HepG2 (cell line): ENCODE results near the gene TAS1R3. TPM values are rescaled to one million over a fixed set of nuclear protein-coding genes. Genes with fewer than 3 reads are reported as not detected.

Experiments
- CBX5 ChIP-seq: sonication (generic); formaldehyde crosslinking; IDR thresholded peaks from 2 replicates; pipeline ENCODE4 v1.4.0; 2020; ENCODE audit warnings: missing genetic modification reagents, borderline replicate concordance
- CREM ChIP-seq, 2 experiments: sonication (generic) in 1 of 2; formaldehyde crosslinking in 1 of 2; IDR thresholded peaks; 2 replicates each; pipeline versions ENCODE4 v1.4.0 to v1.6.1; 2016 to 2020; ENCODE audit warnings: antibody characterized with exemption in 1 of 2, mild to moderate bottlenecking in 1 of 2, missing genetic modification reagents in 1 of 2
- FOSL2 ChIP-seq: sonication (generic); formaldehyde crosslinking; IDR thresholded peaks from 2 replicates; pipeline ENCODE4 v1.4.0; 2020; ENCODE audit warnings: missing genetic modification reagents
- FOXA3 ChIP-seq: IDR thresholded peaks from 2 replicates; pipeline ENCODE4 v1.6.1; 2016; ENCODE audit warnings: missing genetic modification reagents, missing compliant biosample characterization
- MEIS1 ChIP-seq: sonication (generic); formaldehyde crosslinking; IDR thresholded peaks from 2 replicates; pipeline ENCODE4 v1.9.0; 2021; ENCODE audit warnings: mild to moderate bottlenecking, missing genetic modification reagents, moderate library complexity, borderline replicate concordance
- NFKB2 ChIP-seq: sonication (generic); formaldehyde crosslinking; IDR thresholded peaks from 2 replicates; pipeline ENCODE4 v1.4.0; 2020; ENCODE audit warnings: missing genetic modification reagents, borderline replicate concordance
- NR1H2 ChIP-seq: sonication (generic); formaldehyde crosslinking; IDR thresholded peaks from 2 replicates; pipeline ENCODE4 v1.8.1; 2022; ENCODE audit warnings: low read depth, missing genetic modification reagents, borderline replicate concordance
- TBX2 ChIP-seq: sonication (generic); formaldehyde crosslinking; IDR thresholded peaks from 2 replicates; pipeline ENCODE4 v1.5.0; 2020; ENCODE audit warnings: missing genetic modification reagents, mild to moderate bottlenecking, borderline replicate concordance
- TCF7L2 ChIP-seq: IDR thresholded peaks from 2 replicates; pipeline ENCODE4 v1.6.1; 2011; ENCODE audit warnings: mild to moderate bottlenecking, low read depth, low read length, moderate library complexity
- ZNF430 ChIP-seq: sonication (generic); formaldehyde crosslinking; IDR thresholded peaks from 2 replicates; pipeline ENCODE4 v1.9.0; 2021; ENCODE audit warnings: mild to moderate bottlenecking, missing genetic modification reagents
- polyA plus RNA-seq, 8 experiments: library from polyadenylated mRNA; depleted of rRNA in 3 of 8; stranded (reverse) in 7 of 8; unstranded in 1 of 8; fragments of >200 nt; fragmentation: Illumina TruSeq in 4 of 8; extraction: Trizol in 4 of 8; gene quantifications; 2 replicates each; pipeline versions ENCODE4 v1.2.1 to v1.2.3, GENCODE V29; 2011 to 2016; ENCODE audit warnings: low read depth in 4 of 8, missing spikeins in 1 of 8, mixed read lengths in 1 of 8; ENCODE audit not compliant: insufficient read depth in 1 of 8
- total RNA-seq, 5 experiments: library from RNA; depleted of rRNA; stranded (reverse); fragments of >200 nt; fragmentation: Illumina TruSeq; extraction: Trizol; gene quantifications; 2 replicates each; pipeline ENCODE4 v1.2.3, GENCODE V29; 2016; ENCODE audit warnings: low read depth in 1 of 5
- TF ChIP-seq, protein P1 (sequence below): sonication (generic); formaldehyde crosslinking; IDR thresholded peaks from one replicate; pipeline ENCODE4 v1.5.1; 2020; ENCODE audit warnings: mild to moderate bottlenecking, missing genetic modification reagents; ENCODE audit errors: not compliant biosample characterization
- TF ChIP-seq, protein P2 (sequence below): sonication (generic); formaldehyde crosslinking; IDR thresholded peaks from 2 replicates; pipeline ENCODE4 v1.8.1; 2023; ENCODE audit warnings: mild to moderate bottlenecking, missing genetic modification reagents
- TF ChIP-seq, protein P3 (sequence below): IDR thresholded peaks from 2 replicates; pipeline ENCODE4 v1.6.1; 2018; ENCODE audit warnings: missing genetic modification reagents, mild to moderate bottlenecking, missing compliant biosample characterization
- TF ChIP-seq, protein P4 (sequence below): sonication (generic); formaldehyde crosslinking; IDR thresholded peaks from 2 replicates; pipeline ENCODE4 v1.4.0; 2020; ENCODE audit warnings: missing genetic modification reagents

The TAS1R3 gene
- total and polyA plus RNA-seq, 2 of the 13 experiments (the other 11 are each of a cell fraction or from before 2014, with no cell fraction given) = 0.13 to 0.15 TPM

DNA sequence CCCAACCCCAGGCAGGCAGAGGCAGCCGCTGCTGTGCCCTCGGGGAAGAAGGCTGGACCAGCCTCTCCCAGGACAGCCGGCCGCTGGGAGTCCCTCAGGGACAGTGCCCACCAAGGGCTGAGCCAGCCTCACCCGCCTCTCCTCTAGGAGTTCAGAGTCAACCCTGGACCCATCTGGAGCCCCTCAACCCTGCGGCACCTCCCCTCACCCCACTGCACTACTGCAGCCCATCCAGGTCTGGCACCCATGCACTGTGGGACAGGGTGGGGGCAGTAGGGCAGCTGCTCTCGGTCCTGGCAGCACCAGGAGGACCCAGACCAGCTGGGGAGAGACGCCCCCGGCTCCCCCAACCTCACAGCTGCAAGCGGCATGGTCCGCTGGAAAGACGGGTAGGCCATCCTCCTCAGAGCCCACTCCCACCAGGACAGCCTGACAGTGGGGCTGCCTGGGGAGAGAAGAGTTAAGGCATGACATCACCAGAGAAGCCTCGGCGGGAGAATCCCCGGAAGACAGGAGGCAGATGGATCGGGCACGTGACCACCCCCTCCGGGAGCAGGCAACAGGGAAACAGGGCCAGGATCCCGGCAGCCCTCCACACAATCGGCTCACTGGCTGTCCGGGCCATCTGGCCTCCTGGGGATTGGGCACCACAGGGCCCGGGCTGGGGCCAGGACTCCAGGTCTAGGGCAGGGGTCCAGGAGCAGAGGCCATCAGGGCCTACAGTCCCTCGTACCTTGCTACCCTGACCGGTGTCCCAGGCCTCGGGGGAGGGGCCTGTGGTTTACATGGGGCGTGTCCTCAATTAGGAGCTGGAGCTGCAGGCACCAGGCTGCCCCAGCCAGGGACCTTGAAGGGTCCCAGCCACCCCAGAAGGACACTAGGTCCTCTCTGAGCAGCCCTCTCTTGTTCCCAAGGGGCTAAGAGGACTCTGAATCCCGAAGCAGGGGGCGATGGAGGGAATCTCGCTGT is 26.5 kb upstream of the TAS1R3 start (continued):
- TF ChIP-seq, protein P1, sequence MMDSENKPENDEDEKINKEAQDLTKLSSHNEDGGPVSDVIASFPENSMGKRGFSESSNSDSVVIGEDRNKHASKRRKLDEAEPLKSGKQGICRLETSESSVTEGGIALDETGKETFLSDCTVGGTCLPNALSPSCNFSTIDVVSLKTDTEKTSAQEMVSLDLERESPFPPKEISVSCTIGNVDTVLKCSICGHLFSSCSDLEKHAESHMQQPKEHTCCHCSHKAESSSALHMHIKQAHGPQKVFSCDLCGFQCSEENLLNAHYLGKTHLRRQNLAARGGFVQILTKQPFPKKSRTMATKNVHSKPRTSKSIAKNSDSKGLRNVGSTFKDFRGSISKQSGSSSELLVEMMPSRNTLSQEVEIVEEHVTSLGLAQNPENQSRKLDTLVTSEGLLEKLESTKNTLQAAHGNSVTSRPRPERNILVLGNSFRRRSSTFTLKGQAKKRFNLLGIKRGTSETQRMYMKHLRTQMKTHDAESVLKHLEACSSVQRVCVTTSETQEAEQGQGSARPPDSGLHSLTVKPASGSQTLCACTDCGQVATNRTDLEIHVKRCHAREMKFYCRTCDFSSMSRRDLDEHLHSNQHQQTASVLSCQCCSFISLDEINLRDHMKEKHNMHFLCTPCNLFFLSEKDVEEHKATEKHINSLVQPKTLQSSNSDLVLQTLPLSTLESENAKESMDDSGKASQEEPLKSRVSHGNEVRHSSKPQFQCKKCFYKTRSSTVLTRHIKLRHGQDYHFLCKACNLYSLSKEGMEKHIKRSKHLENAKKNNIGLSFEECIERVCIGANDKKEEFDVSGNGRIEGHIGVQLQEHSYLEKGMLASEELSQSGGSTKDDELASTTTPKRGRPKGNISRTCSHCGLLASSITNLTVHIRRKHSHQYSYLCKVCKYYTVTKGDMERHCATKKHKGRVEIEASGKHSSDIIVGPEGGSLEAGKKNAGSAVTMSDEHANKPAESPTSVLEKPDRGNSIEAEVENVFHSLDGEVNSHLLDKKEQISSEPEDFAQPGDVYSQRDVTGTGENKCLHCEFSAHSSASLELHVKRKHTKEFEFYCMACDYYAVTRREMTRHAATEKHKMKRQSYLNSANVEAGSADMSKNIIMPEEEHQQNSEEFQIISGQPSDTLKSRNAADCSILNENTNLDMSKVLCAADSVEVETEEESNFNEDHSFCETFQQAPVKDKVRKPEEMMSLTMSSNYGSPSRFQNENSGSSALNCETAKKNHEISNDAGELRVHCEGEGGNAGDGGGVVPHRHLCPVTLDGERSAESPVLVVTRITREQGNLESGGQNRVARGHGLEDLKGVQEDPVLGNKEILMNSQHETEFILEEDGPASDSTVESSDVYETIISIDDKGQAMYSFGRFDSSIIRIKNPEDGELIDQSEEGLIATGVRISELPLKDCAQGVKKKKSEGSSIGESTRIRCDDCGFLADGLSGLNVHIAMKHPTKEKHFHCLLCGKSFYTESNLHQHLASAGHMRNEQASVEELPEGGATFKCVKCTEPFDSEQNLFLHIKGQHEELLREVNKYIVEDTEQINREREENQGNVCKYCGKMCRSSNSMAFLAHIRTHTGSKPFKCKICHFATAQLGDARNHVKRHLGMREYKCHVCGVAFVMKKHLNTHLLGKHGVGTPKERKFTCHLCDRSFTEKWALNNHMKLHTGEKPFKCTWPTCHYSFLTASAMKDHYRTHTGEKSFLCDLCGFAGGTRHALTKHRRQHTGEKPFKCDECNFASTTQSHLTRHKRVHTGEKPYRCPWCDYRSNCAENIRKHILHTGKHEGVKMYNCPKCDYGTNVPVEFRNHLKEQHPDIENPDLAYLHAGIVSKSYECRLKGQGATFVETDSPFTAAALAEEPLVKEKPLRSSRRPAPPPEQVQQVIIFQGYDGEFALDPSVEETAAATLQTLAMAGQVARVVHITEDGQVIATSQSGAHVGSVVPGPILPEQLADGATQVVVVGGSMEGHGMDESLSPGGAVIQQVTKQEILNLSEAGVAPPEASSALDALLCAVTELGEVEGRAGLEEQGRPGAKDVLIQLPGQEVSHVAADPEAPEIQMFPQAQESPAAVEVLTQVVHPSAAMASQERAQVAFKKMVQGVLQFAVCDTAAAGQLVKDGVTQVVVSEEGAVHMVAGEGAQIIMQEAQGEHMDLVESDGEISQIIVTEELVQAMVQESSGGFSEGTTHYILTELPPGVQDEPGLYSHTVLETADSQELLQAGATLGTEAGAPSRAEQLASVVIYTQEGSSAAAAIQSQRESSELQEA (CRISPR knock-in tag) = no peak
- no peak for TF ChIP-seq NR1H2
- TF ChIP-seq, protein P2, sequence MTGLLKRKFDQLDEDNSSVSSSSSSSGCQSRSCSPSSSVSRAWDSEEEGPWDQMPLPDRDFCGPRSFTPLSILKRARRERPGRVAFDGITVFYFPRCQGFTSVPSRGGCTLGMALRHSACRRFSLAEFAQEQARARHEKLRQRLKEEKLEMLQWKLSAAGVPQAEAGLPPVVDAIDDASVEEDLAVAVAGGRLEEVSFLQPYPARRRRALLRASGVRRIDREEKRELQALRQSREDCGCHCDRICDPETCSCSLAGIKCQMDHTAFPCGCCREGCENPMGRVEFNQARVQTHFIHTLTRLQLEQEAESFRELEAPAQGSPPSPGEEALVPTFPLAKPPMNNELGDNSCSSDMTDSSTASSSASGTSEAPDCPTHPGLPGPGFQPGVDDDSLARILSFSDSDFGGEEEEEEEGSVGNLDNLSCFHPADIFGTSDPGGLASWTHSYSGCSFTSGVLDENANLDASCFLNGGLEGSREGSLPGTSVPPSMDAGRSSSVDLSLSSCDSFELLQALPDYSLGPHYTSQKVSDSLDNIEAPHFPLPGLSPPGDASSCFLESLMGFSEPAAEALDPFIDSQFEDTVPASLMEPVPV (CRISPR knock-in tag) = 0 out of 2 replicates have a peak, but pooled peaks have one; percentile 49
- TF ChIP-seq FOXA3 (CRISPR knock-in tag) = 0 out of 2 replicates have a peak, but pooled peaks have one; percentile 5
- TF ChIP-seq, protein P3, sequence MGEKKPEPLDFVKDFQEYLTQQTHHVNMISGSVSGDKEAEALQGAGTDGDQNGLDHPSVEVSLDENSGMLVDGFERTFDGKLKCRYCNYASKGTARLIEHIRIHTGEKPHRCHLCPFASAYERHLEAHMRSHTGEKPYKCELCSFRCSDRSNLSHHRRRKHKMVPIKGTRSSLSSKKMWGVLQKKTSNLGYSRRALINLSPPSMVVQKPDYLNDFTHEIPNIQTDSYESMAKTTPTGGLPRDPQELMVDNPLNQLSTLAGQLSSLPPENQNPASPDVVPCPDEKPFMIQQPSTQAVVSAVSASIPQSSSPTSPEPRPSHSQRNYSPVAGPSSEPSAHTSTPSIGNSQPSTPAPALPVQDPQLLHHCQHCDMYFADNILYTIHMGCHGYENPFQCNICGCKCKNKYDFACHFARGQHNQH = 0 out of 2 replicates have a peak, but pooled peaks have one; percentile 45
- TF ChIP-seq, protein P4, sequence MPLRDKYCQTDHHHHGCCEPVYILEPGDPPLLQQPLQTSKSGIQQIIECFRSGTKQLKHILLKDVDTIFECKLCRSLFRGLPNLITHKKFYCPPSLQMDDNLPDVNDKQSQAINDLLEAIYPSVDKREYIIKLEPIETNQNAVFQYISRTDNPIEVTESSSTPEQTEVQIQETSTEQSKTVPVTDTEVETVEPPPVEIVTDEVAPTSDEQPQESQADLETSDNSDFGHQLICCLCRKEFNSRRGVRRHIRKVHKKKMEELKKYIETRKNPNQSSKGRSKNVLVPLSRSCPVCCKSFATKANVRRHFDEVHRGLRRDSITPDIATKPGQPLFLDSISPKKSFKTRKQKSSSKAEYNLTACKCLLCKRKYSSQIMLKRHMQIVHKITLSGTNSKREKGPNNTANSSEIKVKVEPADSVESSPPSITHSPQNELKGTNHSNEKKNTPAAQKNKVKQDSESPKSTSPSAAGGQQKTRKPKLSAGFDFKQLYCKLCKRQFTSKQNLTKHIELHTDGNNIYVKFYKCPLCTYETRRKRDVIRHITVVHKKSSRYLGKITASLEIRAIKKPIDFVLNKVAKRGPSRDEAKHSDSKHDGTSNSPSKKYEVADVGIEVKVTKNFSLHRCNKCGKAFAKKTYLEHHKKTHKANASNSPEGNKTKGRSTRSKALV (CRISPR knock-in tag) = no peak
- no peak for TF ChIP-seq NFKB2 (CRISPR knock-in tag)
- no peak for TF ChIP-seq CBX5
- peak; percentile 23; the same call in 1 of the 2 replicates for TF ChIP-seq CREM (IDR thresholded peaks at IDR 0.05)
- no peak for TF ChIP-seq CREM (CRISPR knock-in tag; IDR thresholded peaks at IDR 0.05)
- no peak for TF ChIP-seq TCF7L2
- TF ChIP-seq MEIS1 (CRISPR knock-in tag) = no peak
- 0 out of 2 replicates have a peak, but pooled peaks have one; percentile 31 for TF ChIP-seq ZNF430 (CRISPR knock-in tag)
- no peak for TF ChIP-seq TBX2 (CRISPR knock-in tag)
- peak; percentile 57 for TF ChIP-seq FOSL2
